GM18502 (cell line): ENCODE results near the gene DCAF8.

Source experiments
- ATAC-seq: cut with Tn5 transposase; IDR thresholded peaks from one replicate; pipeline ENCODE4 v1.9.1; 2021; ENCODE audit warnings: mild to moderate bottlenecking; ENCODE audit not compliant: unreplicated experiment, poor library complexity

Gene DCAF8

DNA sequence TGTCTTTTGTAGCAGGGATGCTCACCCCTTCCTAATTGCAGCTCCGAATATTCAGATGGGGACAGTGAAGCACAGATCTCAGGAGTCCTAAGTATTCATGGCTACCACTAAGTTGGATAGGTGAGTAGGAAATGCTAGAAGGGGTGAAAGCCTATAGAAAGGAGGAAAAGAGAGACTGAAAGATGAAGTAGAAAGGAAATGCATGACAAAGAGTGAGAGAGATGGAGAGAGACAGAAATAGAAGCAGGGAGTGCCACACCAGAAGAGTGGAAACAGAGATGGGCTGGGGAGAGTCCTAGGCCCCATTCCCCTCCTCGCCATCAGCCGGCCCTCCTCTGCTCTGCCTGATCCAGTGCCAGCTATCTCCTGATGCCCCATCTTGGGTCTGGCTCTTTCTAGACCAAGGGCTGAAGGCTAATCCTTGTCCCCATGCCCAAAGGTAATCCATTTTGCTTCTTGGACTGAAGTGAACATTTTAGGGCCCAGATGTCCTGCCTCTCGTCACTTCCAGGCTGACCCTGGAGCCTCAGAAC lies 55.2 kb downstream of the DCAF8 start:
- ATAC-seq: no peak

DNA sequence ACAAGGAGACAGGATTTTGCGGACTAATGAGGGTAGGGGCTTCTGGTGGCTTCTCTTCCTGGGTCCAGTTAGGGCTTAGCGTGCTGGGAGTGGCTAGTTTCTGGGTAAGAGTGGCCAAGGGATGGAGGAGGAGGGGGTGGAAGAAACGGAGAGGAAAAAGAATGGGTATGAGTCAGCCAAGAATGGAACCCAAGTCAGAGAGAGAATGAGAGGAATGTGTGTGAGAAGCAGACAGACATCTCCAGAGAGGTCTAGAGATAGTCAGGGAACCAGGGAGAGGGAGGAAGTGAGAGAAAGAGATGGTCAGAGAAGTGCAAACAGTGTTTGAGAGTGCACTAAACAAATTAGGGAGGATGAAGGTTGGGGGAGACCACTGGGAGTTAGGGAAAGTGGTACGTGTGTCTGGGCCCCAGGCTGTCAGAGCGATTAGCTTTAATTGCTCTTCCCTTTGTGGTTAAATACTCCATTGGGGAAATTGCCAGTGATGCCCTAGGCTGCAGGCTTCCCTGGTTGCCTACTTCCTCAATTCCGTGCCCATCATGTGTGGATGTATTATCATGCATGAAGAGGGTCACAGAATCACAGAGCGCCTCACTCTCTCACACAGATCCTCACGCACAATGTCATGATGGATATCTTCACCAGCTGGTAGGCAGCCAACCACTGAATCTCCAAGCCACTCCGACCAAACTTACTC lies 55.8 kb downstream of the DCAF8 start:
- ATAC-seq: no peak

DNA sequence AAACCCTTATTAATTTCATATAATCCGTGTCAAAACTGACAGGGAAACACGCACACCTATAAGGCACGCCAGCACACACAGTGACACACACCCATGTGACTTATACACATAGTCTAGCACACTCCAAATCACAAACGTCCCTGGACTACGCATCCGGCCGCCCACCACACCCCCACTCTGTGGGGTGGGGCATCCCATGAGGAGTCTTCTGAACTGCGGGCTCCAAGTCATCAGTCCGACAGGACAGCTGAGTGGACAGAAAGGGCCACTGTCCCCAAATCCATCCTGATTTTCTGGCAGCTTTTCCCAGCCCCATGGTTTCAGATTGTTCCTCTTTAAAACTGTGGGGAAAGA lies 56.3 kb downstream of the DCAF8 start:
- ATAC-seq: no peak

DNA sequence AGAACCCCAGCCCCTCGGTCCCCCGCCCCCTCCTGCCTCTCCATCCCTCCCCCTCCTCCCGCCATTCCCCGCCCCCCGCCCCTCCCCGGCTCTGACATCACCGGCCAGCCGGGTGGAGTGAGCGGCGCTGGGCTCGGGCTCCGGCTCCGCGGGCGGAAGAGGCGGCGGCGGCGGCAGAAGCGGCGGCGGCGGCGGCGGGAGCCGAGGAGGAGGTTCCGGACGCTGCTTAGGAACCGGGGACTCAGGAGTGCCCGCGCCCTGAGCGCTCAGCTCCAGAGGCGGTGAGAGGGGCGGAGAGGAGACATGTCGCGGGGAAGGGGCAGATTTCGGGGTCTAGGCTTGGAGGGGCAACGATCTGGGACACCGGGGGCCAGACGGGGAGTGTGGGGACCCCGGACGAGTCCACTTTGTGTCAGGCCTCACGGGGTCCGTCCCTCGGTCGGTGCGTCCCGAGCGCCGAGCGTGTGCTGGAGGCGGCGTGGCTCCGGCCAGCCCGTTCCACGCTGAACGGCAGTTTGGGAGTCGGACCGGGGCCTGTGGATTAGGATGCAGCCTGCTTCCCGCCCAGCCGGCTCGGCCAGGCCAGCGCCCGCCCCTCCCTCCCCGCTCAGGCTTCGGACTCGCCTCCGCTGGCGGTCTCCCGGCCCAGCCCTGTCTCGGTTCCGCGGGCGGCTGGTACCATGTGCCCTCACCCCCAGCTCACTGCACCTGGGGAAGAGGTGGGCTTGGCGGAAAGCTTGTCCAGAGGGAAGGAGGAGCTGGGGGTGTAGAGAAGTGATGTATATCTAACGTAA lies 56.9 kb downstream of the DCAF8 start, which contains the start of gene PEA15:
TSS of gene PEA15 (plus strand) at position 143 of the 794 bp plus-strand sequence. CDS start 6,161 bp downstream, outside the sequence.
- peak; percentile 42 for ATAC-seq

DNA sequence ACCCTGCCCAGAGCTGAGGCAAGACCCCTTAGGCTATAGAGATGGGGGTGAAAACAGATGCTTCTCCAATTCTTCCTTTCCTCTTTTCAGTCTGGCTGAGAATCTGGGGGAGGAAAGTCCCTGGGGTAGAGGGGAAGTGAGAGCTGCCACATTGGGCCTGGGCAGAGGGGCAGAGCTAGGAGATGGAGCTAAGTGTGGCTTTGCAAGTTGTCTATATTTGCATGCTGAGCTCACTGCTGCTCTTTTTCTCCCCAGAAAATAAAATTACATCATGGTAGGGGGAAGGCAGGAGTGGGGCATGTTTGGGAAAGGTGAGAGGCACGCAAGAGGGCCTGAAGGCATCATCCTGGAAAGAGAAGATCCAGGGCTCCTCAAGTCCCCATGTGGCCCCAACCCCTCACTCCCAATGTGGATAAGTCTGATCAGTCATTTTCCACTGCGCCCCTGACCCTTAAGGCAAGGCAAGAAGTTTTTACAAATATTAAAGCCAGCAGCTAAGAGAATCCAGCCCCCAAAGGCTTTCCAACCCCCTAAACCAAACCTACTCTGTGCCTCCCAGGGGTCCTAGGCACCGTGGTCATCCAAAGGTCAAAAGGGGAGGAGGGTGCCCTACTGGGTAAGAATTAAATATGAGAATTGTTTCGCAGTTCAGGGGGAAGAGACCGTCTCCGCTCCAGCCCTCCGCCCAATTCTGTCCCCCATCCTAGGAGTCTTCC lies 57.7 kb downstream of the DCAF8 start:
- peak; percentile 76 for ATAC-seq

DNA sequence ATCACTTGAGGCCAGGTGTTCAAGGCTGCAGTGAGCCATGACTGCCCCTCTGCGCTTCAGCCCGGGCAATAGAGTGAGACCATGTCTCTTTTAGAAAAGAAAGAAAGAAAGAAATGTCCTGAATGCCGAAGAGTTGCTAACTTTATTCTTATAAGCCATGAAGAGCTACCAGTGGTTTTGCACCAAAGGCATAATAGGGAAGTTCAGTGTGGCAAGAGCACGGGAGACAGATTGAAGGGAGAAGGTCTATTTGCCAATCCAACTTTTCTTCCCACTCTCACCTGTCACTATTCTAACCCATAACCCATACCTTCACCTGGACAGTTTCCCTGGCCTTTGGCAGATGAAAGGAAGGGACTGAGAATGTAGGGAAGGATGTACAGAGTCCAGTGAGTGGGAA lies 61.6 kb downstream of the DCAF8 start:
- no peak for ATAC-seq

DNA sequence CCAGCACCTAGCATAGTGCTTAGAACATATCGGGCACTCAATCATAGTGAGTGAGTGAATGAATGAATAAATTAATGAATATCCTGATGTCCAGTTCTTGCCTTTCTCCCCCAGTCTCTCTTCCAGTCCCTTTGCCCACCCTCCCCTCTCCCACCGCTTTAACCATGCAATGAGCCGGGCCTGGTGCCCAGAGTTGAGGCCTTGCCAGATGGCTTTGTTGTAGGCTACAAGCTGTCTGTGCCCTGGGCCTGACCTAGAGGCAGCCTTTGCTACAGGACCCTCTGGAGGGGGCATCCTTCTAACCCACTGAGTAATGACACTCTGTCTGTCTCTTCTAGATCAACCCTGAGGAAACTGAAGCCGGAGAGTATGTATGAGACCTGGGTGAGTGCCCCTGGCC lies 65.1 kb downstream of the DCAF8 start:
- ATAC-seq: no peak

DNA sequence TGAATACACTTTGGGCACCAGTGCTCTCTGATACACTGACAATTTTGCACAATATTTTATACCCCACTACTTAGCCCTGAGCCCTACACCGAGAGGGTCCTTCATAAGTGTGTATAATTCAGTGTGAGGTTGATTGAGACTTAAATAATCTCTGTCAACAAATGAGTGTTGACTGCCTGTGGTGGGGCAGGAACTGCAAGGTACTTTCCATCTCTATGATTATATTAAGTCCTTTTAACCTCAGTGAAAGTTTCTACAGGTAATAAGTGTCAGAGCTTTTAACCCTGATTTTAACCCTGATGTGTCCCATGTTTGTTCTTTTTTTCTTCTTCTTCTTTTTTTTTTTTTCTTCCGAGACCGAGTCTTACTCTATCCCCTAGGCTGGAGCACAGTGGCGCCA lies 66.2 kb downstream of the DCAF8 start:
- no peak for ATAC-seq

DNA sequence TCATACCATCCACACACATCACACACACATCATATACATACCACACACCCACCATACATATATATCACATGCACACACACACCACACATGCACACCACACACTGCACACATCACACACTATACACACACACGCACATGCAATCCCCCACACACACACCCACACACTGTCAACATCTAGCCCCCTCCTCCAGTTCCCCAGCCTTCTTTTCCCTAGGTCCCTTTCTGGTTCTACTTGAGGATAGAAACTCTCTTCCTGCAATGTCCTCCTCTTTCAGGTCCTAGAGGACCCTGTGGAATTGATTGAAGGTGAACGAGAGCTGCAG lies 67.7 kb downstream of the DCAF8 start:
- no peak for ATAC-seq

DNA sequence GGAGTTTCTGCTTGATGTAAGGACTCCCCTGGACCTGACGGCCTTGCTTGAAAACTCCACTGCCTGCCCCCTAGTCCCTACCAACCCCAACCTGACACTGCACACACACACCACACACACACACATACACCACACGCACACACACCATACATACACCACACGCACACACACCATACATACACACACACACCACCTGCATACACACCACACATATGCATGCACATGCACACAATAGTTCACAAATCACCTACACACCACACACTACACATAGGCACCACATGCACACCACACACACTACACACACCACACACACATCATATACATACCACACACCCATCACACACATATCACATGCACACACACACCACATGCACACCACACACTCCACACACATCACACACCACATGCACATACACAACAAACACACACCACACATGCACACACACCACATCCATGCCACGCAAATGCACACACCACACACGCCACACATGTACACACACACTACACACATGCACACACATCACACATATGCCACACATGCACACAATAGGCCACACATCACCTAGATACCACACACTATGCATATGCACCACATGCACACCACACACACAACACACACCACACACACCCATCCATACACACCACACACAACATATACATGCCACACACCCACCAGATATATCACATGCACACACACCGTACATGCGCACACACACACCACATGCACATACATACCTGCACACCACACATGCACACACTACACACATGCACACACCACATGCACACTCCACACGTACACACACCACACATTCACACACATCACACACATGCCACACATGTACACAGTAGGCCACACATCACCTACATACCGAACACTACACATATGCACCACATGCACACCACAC lies 68.3 kb downstream of the DCAF8 start:
- ATAC-seq: no peak

DNA sequence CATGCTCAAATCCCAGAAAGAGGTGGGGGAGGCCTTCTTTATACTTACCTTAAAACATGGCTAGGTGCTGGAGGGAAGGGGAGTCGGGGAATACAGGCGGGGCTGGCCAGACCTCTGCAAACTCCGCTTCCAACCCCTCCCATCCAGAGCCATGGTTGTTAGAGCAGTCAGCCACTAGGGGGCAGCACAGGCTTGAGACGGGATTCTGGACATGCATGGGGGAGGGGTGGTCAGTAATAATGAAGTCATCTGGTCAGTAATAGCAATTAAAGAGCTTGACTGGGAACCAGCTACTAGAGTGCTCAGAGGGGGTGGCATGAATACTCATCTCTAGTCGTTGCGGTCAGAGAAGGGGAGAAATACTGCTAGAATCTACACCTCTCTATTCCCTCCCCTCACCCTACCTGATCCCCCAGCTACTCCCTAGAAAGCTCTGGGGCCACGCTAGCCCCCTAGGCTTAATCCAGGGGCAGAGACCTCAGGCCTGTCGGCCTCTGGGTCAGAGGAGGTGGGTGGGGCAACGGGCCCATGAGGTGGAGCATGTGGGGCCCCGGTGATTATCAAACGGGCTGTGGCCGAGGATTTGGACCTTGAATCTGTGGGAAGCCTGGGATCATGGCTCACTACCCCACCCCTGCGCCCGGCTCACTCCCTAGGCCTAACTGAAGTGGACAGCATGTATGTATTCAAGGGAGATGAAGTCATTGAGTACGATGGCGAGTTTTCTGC lies 69.1 kb downstream of the DCAF8 start:
- ATAC-seq: peak; percentile 47

DNA sequence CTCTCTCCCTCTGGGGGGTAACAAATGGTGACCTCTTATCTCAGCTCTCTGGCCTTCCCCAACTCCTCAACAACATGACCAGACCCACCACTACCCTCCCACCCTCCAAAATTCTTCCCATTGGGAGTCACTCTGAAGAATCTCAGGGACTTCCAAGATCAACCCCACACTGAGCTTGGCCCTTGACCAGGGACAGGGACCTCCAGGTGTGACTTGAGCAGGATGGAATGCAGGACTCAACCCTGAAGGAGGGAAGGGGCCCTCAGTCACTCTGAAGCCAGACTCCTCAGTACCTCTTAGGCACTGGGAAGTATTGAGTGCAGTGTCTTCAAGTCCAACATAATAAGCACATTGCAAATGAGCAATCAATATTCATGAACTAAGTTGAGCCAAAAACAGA lies 70.1 kb downstream of the DCAF8 start:
- ATAC-seq: no peak

DNA sequence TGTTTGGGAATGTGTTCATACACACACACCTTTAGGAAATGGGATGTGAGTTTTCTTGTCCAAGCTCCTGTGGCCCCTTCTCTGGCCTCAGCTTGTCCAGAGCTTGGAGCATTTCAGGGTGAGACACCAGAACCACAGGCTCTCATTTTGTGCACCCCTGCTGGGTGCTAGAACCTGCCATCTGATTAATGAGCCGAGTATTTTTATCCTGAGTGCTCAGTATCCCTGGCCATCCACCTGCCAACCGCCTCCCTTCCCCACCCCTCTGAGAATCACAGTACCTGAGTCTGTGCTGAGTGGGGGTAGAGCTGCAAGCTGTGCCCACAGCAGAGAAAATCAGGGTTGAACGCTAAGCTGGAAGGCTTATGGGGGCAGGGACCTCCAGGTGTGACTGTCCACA lies 70.6 kb downstream of the DCAF8 start:
- ATAC-seq: no peak

DNA sequence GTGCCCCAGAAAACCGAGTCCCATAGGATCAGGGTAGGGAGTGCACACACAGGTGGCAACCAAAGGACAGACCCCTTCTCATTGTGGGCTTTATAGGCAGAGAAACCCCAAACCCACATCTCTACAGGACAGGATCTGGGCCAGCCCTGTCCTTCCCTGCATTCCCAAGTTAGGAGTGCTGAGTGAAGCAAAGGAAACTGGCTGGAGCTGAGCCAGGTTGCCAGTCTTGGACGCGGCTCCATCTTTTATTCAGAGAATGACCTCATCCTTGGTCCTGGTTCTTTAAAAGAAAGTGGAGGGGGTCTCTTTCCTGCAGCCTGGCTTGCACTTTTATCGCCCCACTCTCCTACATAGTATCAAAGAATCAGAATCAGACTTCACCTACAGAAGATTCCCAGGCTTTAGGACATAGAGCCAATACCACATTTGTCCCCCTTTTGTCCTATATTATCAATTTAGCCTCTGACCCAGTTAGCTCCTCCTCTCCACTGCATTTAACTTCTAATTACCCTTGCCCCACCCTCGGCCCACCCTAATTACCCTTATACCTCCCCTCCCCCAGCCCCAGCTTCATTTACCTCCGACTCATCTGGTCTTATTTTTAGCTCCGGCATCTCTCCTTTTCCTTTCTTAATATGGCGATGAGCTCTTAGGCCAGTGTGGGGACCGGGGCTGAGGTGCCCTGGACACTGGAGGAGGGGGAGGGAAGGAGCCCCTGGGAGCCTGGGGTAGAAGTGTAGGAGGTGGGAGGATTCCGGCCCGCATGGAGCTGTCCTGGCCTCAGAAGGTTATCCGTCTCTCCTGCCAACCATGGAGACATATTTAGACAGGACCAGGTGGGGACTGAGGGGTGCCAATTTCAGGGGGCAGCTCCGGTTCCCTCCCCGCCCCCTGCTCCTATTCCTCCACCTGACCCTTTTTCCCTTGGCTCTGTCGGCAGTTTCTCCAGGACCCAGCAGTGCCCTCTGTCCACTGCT lies 72.4 kb downstream of the DCAF8 start, which contains the start of gene CASQ1:
TSS of gene CASQ1 (plus strand) at position 927 of the 977 bp plus-strand sequence. CDS start 177 bp downstream, outside the sequence.
- ATAC-seq: no peak

DNA sequence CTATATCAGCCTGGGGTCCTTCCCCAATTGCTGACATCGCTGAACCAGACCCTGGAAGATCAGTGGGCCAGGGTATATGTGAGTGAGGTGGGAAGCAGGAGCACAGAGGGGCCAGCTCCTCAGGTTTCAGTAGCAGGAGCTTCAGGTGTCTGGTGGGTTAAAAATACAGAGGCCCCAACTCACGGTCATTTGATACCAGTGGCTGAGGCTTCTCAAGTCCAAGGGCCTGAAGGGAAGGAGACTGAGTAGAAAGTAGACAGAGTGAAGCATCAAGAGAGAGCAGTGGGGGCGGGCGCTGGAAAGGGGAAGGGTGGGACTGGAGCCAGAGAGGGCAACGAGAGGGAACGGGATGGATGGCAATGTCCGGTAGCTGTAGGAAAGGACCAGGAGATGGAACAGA lies 74.0 kb downstream of the DCAF8 start:
- no peak for ATAC-seq

DNA sequence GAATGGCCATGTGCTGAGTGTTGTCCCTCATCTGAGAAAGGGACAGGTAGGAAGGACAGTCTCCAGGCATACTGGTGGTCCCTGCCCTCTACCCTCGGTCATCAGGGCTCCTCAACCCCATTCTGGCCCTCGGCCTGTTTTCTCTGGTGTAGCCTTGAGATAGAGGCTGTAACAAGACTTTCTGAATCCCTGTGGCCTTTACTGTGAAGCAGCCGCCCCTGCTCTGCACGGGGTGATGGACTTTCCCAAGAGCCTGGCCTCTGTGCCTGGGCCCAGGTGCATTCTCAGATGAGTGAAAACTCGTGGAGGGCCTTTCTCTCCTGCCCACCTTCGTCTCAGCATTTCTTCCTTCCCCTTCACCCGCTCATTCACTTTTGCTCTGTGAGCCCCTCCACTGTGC lies 74.9 kb downstream of the DCAF8 start:
- no peak for ATAC-seq

DNA sequence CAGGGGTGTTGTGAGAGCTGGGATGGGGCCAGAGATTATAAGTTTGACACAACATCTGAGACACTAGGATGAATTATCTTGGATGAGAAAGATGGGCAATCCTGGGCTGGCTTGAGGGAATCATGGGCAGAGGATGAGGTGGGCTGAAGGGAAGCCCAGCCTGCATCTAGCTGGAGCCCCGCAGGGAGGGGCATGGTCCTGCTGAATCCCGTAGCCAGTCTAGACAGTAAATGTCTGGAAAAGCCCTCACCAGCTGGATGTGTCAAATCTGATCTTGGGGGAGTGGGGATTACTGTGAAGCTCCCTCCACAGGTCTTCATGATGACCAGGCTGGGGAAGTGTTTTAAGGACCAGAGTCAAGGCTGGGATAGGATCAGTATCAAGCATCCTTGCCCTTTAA lies 75.6 kb downstream of the DCAF8 start:
- no peak for ATAC-seq

DNA sequence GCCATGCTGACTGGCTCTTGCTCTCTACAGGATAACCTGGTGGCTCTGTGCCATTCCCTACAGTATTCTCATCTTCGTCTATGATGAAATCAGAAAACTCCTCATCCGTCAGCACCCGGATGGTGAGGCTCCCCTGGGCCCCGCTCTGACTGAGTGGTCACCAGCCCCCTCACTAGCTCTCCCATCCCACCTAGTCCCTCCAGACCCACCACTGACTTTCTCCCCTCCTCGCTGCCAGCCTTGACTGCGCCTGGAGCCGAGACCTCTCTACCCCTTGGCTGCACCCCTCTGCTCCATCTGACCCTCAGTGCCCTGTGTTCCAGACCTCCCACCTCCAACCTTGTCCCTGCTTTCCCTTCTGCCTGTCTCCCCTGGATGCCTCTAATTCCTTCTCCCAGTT lies 76.1 kb downstream of the DCAF8 start:
- ATAC-seq: no peak
